Upper lobe of left lung (tissue), 6 donors: ENCODE results near the gene OTOGL. TPM values are rescaled to one million over a fixed set of nuclear protein-coding genes. Genes with fewer than 3 reads are reported as not detected.

Source experiments
- ATAC-seq, 2 donors: fragments of 200-7000 bp; cut with Tn5 transposase; one replicate each; pipeline ENCODE4 v1.9.1; 2022; ENCODE audit warnings: mild to moderate bottlenecking in 2 of 2, moderate library complexity in 2 of 2; ENCODE audit not compliant: low FRiP score in 2 of 2
- DNase-seq, 2 donors: peaks; one replicate each; pipeline ENCODE4 v3.0.0-alpha.2; 2019 to 2020
- H3K27ac ChIP-seq, 4 donors: fragments of 200-600 bp; sonication (generic); one replicate each; pipeline ENCODE4 v1.5.1; 2016 to 2019
- H3K27me3 ChIP-seq, 4 donors: fragments of 200-600 bp; sonication (generic); one replicate each; pipeline ENCODE4 v1.5.1; 2017 to 2019
- H3K36me3 ChIP-seq, 4 donors: fragments of 200-600 bp; sonication (generic); one replicate each; pipeline ENCODE4 v1.5.1; 2016 to 2019
- H3K4me1 ChIP-seq, 4 donors: fragments of 200-600 bp; sonication (generic); one replicate each; pipeline ENCODE4 v1.5.1; 2018 to 2019
- H3K4me3 ChIP-seq, 4 donors: fragments of 200-600 bp; sonication (generic); one replicate each; pipeline ENCODE4 v1.5.1; 2017 to 2019; ENCODE audit warnings: mild to moderate bottlenecking in 2 of 4, moderate library complexity in 1 of 4
- H3K9me3 ChIP-seq, 4 donors: fragments of 200-600 bp; sonication (generic); one replicate each; pipeline ENCODE4 v1.5.1; 2018 to 2019
- EP300 ChIP-seq, 4 donors: sonication (generic); formaldehyde crosslinking; IDR thresholded peaks; one replicate each; pipeline ENCODE4 v1.5.1; 2017; ENCODE audit warnings: antibody characterized with exemption in 4 of 4, control low read depth in 2 of 4
- POLR2A ChIP-seq, 4 donors: fragments of 450-650 bp; IDR thresholded peaks; one replicate each; pipeline ENCODE4 v1.5.1; 2016 to 2017; ENCODE audit warnings: antibody characterized with exemption in 4 of 4, mild to moderate bottlenecking in 2 of 4
- POLR2AphosphoS5 ChIP-seq, 2 donors: sonication (generic); formaldehyde crosslinking; IDR thresholded peaks; one replicate each; pipeline ENCODE4 v1.5.1; 2017; ENCODE audit warnings: antibody characterized with exemption in 2 of 2
- WGBS, 2 donors: methylation state at CpG; one replicate each; pipeline ENCODE4 v1.1.5; 2017 to 2018; 5-methylcytosine and 5-hydroxymethylcytosine counted together
- total RNA-seq, 6 donors: library from RNA; depleted of rRNA in 4 of 6; stranded (reverse); fragments of >200 nt in 4 of 6; gene quantifications; one replicate each; pipeline versions ENCODE4 v1.1.0 to v1.2.1, GENCODE V29; 2016 to 2021
- TF ChIP-seq, protein P1 (sequence below), 6 experiments: fragments of 450-650 bp in 4 of 6; fragments of 200-600 bp in 2 of 6; sonication (generic) in 2 of 6; IDR thresholded peaks; one replicate each; pipeline ENCODE4 v1.5.1; 2016 to 2019; ENCODE audit warnings: antibody characterized with exemption in 6 of 6
- donor health status: DM: no; HTN: no; CAD: no; lungs with moderate emphysema.
- donor health status: DM: no; HTN: yes; CAD: no; lungs with severe emphysema.

Gene OTOGL
- total RNA-seq, 6 donors from 2014 or later: 0.10 to 3.1 (median 0.21) TPM

DNA sequence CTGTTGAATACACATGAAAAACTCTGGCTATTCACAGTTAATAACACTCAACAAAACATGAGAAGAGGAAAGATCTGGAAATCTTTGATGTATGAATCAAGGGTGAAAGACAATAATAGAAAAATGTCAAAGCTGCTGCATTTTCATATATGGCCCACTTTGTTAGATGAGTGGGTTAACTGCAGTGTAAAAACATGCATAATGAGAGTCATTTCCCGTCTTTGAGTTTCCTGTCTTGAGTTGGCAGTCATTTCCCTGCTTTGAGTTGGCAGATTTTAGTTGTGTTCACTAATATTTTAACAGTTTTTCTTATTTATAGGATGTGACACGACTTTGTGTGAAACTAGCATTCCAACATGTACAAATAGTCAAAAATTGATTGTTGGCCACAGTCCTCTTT is 256.8 kb downstream of the OTOGL start:
- no peak overlapping the region for H3K27ac ChIP-seq
- no peaks in the 10 kb centered on the region for H3K9me3 ChIP-seq
- H3K4me1 ChIP-seq: no peaks in the 10 kb centered on the region
- no peak for TF ChIP-seq POLR2A (IDR thresholded peaks at IDR 0.05)
- TF ChIP-seq, protein P1, sequence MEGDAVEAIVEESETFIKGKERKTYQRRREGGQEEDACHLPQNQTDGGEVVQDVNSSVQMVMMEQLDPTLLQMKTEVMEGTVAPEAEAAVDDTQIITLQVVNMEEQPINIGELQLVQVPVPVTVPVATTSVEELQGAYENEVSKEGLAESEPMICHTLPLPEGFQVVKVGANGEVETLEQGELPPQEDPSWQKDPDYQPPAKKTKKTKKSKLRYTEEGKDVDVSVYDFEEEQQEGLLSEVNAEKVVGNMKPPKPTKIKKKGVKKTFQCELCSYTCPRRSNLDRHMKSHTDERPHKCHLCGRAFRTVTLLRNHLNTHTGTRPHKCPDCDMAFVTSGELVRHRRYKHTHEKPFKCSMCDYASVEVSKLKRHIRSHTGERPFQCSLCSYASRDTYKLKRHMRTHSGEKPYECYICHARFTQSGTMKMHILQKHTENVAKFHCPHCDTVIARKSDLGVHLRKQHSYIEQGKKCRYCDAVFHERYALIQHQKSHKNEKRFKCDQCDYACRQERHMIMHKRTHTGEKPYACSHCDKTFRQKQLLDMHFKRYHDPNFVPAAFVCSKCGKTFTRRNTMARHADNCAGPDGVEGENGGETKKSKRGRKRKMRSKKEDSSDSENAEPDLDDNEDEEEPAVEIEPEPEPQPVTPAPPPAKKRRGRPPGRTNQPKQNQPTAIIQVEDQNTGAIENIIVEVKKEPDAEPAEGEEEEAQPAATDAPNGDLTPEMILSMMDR (IDR thresholded peaks at IDR 0.05): no peak
- TF ChIP-seq POLR2AphosphoS5 (IDR thresholded peaks at IDR 0.05): no peak
- no peak for TF ChIP-seq EP300 (IDR thresholded peaks at IDR 0.05)
- H3K36me3 ChIP-seq: no peaks in the 10 kb centered on the region
- WGBS, 2 donors: 19 to 20% methylated on average over 2 of the region's 2 CpGs
- no peak overlapping the region for H3K4me3 ChIP-seq
- H3K27me3 ChIP-seq: no peaks in the 10 kb centered on the region
- DNase-seq: no peak
- ATAC-seq: no peak

DNA sequence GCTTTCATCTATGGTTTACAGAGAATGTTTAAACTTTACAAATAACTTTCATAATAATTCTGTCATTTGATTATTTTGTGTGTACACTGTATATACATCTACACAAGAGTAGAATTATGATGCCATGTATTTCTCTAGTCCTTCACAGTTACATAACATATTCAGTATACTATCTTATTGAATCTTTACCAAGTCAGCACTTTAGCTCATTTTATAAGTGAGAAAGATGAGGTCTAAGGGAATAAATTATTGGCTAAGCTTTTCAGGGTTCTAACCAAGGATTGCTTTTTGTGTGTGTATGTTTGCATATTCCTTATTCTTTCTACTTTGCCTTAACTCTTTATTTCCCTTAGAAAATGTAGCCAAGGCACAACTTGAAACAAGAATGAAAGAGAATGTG is 260.4 kb downstream of the OTOGL start:
- no peaks in the 10 kb centered on the region for H3K27me3 ChIP-seq
- no peaks in the 10 kb centered on the region for H3K36me3 ChIP-seq
- H3K9me3 ChIP-seq: no peaks in the 10 kb centered on the region
- no peak overlapping the region for H3K27ac ChIP-seq
- ATAC-seq (no peak), DNase-seq (no peak)
- H3K4me3 ChIP-seq: no peak overlapping the region
- TF ChIP-seq EP300 (IDR thresholded peaks at IDR 0.05): no peak
- no peak for TF ChIP-seq POLR2AphosphoS5 (IDR thresholded peaks at IDR 0.05)
- TF ChIP-seq POLR2A (IDR thresholded peaks at IDR 0.05): no peak
- TF ChIP-seq, protein P1 (IDR thresholded peaks at IDR 0.05): no peak
- no peaks in the 10 kb centered on the region for H3K4me1 ChIP-seq

DNA sequence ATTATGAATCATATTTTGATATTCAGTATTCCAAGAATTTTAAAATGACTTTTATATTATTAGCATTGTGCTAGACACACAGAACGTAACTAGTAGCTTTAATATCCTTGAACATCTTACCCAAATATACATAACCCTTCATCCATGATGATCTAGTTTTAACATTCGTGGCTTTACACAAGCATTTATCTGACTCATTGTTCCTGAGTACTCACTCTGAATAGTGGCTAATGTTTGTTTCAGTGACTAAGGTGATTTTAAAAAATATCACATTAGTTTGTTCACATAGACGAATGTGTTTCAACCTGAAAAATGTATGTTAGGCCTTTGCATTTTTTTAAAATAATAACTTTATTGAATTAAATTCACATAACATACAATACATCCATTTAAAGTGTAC is 264.7 kb downstream of the OTOGL start:
- Histone ChIP-seq H3K9me3 (no peaks in the 10 kb centered on the region), H3K4me3 (no peak overlapping the region), H3K4me1 (no peaks in the 10 kb centered on the region), H3K36me3 (no peaks in the 10 kb centered on the region), H3K27ac (no peak overlapping the region), H3K27me3 (no peaks in the 10 kb centered on the region)
- 87 to 91% methylated on average over 3 of the region's 3 CpGs for WGBS, 2 donors
- TF ChIP-seq, protein P1 (IDR thresholded peaks at IDR 0.05): no peak
- TF ChIP-seq EP300 (IDR thresholded peaks at IDR 0.05): no peak
- DNase-seq (no peak), ATAC-seq (no peak)

DNA sequence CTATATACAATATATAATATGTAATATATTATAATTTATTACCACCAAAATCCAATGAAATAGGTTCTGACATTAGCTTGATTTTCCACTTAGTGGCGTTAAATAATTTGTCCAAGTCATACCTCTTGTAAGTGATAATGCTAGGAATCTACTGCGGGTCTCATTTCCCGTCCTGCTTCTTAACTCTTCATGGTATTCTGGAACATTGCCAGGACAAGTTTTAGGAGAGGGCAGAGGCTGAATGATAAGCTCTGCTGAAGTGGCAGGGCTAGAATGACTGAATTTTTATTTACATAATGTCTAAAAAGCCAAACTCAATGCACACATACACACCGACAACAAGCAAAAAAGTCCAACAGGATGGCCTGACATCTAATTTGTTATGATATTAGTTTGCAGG is 274.3 kb downstream of the OTOGL start:
- Histone ChIP-seq H3K4me1 (no peaks in the 10 kb centered on the region), H3K36me3 (no peaks in the 10 kb centered on the region), H3K4me3 (no peak overlapping the region), H3K9me3 (no peaks in the 10 kb centered on the region), H3K27me3 (no peaks in the 10 kb centered on the region), H3K27ac (no peak overlapping the region)
- no peak for ATAC-seq
- DNase-seq: no peak
- TF ChIP-seq POLR2A (IDR thresholded peaks at IDR 0.05) (no peak), POLR2AphosphoS5 (IDR thresholded peaks at IDR 0.05) (no peak), EP300 (IDR thresholded peaks at IDR 0.05) (no peak)
- TF ChIP-seq, protein P1 (IDR thresholded peaks at IDR 0.05): no peak
- 50% methylated on average over 4 of the region's 4 CpGs for WGBS, 2 donors

DNA sequence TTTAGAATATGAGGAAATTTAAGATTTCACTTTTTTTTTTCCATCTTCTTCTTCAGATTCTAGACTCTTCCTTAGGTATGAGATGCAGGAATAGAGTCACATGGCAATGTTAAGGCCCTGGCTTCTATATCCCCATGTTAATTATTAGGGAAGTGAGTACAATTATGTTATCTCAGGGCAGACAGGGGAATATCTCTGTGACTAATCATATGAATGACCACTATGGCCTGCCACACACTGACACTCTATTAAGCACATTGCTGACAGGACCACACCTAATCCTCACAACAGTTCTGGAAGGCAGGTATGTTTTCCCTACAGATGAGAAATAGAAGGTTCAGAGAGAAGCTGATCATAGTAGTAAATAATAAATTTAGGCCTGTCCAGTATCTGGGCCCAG is 275.3 kb downstream of the OTOGL start:
- H3K9me3 ChIP-seq: no peaks in the 10 kb centered on the region
- H3K4me3 ChIP-seq: no peak overlapping the region
- H3K4me1 ChIP-seq: no peaks in the 10 kb centered on the region
- H3K27ac ChIP-seq: no peak overlapping the region
- H3K36me3 ChIP-seq: no peaks in the 10 kb centered on the region
- no peaks in the 10 kb centered on the region for H3K27me3 ChIP-seq
- ATAC-seq (no peak), DNase-seq (no peak)
- TF ChIP-seq EP300 (IDR thresholded peaks at IDR 0.05): no peak
- no peak for TF ChIP-seq POLR2A (IDR thresholded peaks at IDR 0.05)
- TF ChIP-seq, protein P1 (IDR thresholded peaks at IDR 0.05): no peak
- TF ChIP-seq POLR2AphosphoS5 (IDR thresholded peaks at IDR 0.05): no peak
